ENCODE data around the gene MIPOL1. TPM values are rescaled to one million over a fixed set of nuclear protein-coding genes. Genes with fewer than 3 reads are reported as not detected.
A peak's percentile ranks its signal among the peaks of the same experiment; 100 is the strongest.

The MIPOL1 gene
- total and polyA plus RNA-seq, 2 of the 13 experiments (the other 11 are each of a cell fraction or from before 2014, with no cell fraction given): 8.6 to 34.2 TPM

GRCh38 chr14:37587881-37588666, 390.3 kb downstream of the MIPOL1 start (continued):
- TF ChIP-seq RERE (CRISPR knock-in tag; IDR thresholded peaks at IDR 0.05; ENCODE audit: low read depth) (no peak), NFYB (CRISPR knock-in tag; IDR thresholded peaks at IDR 0.05) (0 out of 2 replicates have a peak, but pooled peaks have one; percentile 37), CREB1 (IDR thresholded peaks at IDR 0.05) (no peak), CREB1 (CRISPR knock-in tag; IDR thresholded peaks at IDR 0.05) (no peak), RNF219 (CRISPR knock-in tag; IDR thresholded peaks at IDR 0.05) (0 out of 2 replicates have a peak, but pooled peaks have one; percentile 75), ZFAT (CRISPR knock-in tag; conservative IDR thresholded peaks at IDR 0.05) (peak; percentile 72), ZHX1 (CRISPR knock-in tag; IDR thresholded peaks at IDR 0.05; ENCODE audit: low read depth) (no peak), TCF7L2 (IDR thresholded peaks at IDR 0.05; ENCODE audit: low read depth, low read length) (no peak), ZNF547 (CRISPR knock-in tag; IDR thresholded peaks at IDR 0.05) (peak; percentile 91), SSRP1 (CRISPR knock-in tag; IDR thresholded peaks at IDR 0.05) (peak; percentile 62; the same call in 1 of the 2 replicates), SIN3A (IDR thresholded peaks at IDR 0.05; ENCODE audit: borderline replicate concordance, low read depth, low read length) (peak; percentile 64; the same call in 1 of the 2 replicates), ZNF790 (CRISPR knock-in tag; IDR thresholded peaks at IDR 0.05; ENCODE audit: borderline replicate concordance) (peak; percentile 92; the same call in 1 of the 2 replicates), MIER3 (CRISPR knock-in tag; IDR thresholded peaks at IDR 0.05; ENCODE audit: borderline replicate concordance) (peak; percentile 28; the same call in 1 of the 2 replicates), RFXAP (CRISPR knock-in tag; IDR thresholded peaks at IDR 0.05; ENCODE audit: borderline replicate concordance) (no peak; the same call in 1 of the 2 replicates), ZNF678 (CRISPR knock-in tag; IDR thresholded peaks at IDR 0.05) (no peak; the same call in 1 of the 2 replicates), ZNF160 (CRISPR knock-in tag; IDR thresholded peaks at IDR 0.05) (no peak; the same call in 1 of the 2 replicates), PPARG (CRISPR knock-in tag; conservative IDR thresholded peaks at IDR 0.05) (0 out of 2 replicates have a peak, but pooled peaks have one; percentile 29), ZNF557 (CRISPR knock-in tag; IDR thresholded peaks at IDR 0.05) (no peak), ZNF451 (CRISPR knock-in tag; IDR thresholded peaks at IDR 0.05) (peak; percentile 87; the same call in 1 of the 2 replicates), FOXK1 (CRISPR knock-in tag; IDR thresholded peaks at IDR 0.05; ENCODE audit: borderline replicate concordance, low read depth) (peak; percentile 65)
